Measurements from ENCODE around the gene SIN3A. TPM values are rescaled to one million over a fixed set of nuclear protein-coding genes. Genes with fewer than 3 reads are reported as not detected.
"Not testable (repeated sequence)": the region's sequence is repeated elsewhere in the genome, so short reads cannot be mapped to it uniquely, and the experiment has no call there.

SIN3A gene
- total RNA-seq, 2 donors from 2014 or later, result 166 to 169 TPM

DNA sequence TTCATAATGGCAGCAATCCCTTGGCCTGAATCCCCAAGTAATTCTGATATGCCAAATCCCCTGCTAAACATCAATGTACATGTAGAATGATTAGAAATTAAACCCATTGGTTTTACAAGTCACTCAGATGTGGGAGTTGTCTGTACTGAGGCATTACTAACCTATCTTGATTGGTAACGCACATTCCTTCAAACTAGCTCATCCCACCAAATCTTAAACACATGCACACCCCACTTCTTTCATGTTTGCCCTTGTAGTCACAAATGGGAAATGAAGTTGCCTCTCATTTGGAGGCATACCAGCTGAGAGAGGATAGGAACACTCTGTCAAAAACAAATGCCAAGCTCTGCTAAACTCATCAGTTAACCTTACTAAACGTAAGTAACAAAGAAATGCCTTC is 54.0 kb downstream of the SIN3A start:
- DNase-seq (no peak), ATAC-seq (no peak)
- Mint-ChIP-seq H3K4me3 (no peak overlapping the region), H3K27ac (peak overlapping the region; percentile 84), H3K36me3 (ENCODE audit: low read depth) (peaks cover 9% of the 10 kb centered on the region), H3K27me3 (no peaks in the 10 kb centered on the region), H3K4me1 (peaks cover 11% of the 10 kb centered on the region)
- H3K9me3 ChIP-seq (ENCODE audit: control insufficient read depth, low read length, poor library complexity, severe bottlenecking), result no peaks in the 10 kb centered on the region

DNA sequence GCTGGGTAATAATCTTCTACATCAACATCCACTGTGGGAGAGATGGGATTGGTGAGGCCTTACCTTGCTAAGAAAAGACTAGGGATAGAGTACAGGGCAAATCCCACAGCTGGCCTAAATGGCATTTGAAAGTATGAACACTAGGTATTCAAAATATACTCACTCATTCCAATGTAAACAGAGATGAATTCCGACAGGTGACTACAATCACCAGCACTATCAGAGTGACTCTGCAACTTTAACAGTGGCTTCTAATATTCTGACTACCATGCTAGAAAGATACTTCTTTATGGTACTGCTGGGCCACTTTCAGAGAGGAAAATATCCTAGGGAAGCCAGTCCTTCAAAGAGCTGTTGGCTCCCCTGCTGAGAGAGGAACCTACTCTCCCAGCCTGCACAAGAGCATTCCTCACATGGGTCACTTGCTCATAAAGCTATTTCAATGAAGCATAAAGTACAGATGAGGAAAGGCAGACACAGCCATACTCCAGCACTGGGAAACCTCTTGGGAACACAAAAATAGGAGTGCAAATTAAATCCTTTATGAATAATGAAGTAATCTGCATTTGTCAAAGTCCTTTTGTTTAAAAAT is 61.6 kb downstream of the SIN3A start:
- no peak overlapping the region for H3K4me3 Mint-ChIP-seq
- no peak for DNase-seq
- no peak overlapping the region for H3K27ac Mint-ChIP-seq
- no peaks in the 10 kb centered on the region for H3K27me3 Mint-ChIP-seq
- ATAC-seq, result no peak
- peaks cover 19% of the 10 kb centered on the region for H3K4me1 Mint-ChIP-seq
- no peaks in the 10 kb centered on the region for H3K9me3 ChIP-seq (ENCODE audit: control insufficient read depth, low read length, poor library complexity, severe bottlenecking)
- peaks cover 7% of the 10 kb centered on the region for H3K36me3 Mint-ChIP-seq (ENCODE audit: low read depth)

DNA sequence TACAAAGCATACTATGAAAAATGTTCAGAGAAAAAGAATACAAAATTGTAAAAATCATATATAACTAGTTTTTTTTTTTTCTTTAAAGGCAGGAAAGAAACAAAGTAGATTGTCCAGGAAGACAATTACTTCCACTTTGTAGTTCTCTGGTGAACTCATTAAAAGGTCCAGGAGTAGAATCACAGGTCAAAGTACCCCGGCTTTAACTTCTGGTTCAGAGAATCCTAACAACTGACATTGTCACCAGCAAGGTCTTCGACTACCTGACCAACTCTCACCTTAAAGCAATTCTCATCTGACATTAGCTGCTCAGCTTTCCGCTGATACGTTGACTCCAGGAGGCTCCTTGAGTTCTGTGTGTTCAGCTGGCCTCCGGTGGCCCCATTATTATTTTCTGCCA is 67.5 kb downstream of the SIN3A start:
- Mint-ChIP-seq H3K27ac (peak overlapping the region; percentile 43), H3K36me3 (ENCODE audit: low read depth) (peaks cover 11% of the 10 kb centered on the region), H3K4me1 (peaks cover 13% of the 10 kb centered on the region)
- not testable (repeated sequence) for H3K27me3 Mint-ChIP-seq; H3K9me3 ChIP-seq (ENCODE audit: control insufficient read depth, low read length, poor library complexity, severe bottlenecking); DNase-seq; ATAC-seq; H3K4me3 Mint-ChIP-seq

DNA sequence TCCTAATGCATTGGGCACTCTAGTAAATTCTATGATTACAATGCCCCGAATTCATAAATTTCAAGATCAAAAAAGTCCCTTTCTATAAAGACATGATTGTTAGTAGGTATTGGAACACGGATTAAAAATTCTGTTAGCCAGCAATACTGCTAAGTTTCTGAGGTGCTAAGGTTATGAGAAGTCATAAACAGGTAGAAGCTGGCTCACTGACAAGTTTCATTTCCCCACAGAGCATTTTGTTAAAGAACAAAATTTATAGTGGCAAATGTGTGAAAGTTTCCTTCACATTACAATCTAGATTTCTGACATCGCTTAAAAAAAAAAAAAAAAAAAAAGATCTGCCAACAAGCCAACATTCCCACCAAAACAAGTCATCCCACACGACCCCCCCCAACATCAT is 70.7 kb downstream of the SIN3A start:
- ATAC-seq (no peak), DNase-seq (no peak)
- H3K4me1 Mint-ChIP-seq, result peaks cover 3% of the 10 kb centered on the region
- no peak overlapping the region for H3K4me3 Mint-ChIP-seq
- H3K27ac Mint-ChIP-seq, result peak overlapping the region; percentile 74
- H3K27me3 Mint-ChIP-seq, result no peaks in the 10 kb centered on the region
- H3K9me3 ChIP-seq (ENCODE audit: control insufficient read depth, low read length, poor library complexity, severe bottlenecking), result no peaks in the 10 kb centered on the region
- peaks cover 7% of the 10 kb centered on the region for H3K36me3 Mint-ChIP-seq (ENCODE audit: low read depth)

DNA sequence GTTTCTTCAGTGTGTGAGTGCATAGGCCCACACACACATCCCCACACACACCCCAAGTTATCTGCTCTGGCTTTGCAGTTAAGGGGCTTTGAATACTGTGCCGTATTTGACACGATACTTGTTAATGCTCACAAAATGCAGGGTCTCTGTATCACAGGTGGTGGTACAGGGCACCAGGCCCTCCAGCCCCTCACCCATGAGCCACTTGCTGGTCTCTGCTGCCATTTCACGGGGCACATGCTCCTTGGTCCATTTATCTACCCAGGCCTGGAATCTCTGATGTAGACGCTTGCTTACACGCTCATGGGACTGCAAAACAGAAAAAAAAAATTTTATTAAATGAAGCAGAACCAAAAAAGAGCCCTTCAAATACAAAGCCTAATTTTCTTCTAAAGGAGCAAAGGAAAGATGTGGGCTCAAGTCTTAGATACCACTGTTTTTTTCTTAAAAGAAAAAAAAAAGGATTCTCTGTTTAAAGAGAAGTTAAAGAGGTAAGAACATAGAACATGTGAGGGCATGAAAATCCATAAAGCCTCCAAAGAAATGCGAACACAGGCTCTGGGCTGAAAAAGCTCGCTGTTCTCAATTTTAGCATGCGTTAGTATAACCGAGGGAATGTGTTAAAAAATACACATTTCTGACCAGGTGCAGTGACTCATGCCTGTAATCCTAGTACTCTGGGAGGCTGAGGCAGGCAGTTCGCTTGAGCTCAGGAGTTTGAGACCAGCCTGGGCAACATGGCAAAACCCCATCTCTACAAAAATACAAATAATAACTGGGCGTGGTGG is 79.4 kb downstream of the SIN3A start:
- H3K4me1 Mint-ChIP-seq, result peaks cover 22% of the 10 kb centered on the region
- H3K9me3 ChIP-seq (ENCODE audit: control insufficient read depth, low read length, poor library complexity, severe bottlenecking), result no peaks in the 10 kb centered on the region
- DNase-seq (no peak), ATAC-seq (no peak)
- H3K27ac Mint-ChIP-seq, result peak overlapping the region; percentile 3
- H3K36me3 Mint-ChIP-seq (ENCODE audit: low read depth), result peaks cover 9% of the 10 kb centered on the region
- no peak overlapping the region for H3K4me3 Mint-ChIP-seq
- no peaks in the 10 kb centered on the region for H3K27me3 Mint-ChIP-seq

DNA sequence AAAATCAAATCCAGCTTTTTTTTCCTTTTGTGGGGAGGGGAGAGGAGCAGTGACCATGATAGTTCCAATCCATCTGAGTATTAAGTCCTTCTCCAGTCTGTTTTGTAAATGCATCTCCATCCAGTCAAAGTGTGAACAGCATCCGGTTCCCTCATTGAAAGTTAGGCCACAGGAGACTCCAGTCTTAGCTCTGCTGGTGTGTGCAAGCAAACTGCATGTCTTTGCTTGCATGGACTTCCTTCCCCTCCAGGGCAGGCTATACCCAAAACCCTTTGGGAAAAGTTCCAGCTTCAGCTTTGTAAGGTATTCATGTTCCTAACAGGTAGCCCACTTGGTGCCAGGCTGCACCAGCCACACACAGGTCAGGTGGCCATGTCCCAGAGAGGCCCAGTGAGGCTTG is 80.0 kb downstream of the SIN3A start:
- no peaks in the 10 kb centered on the region for H3K9me3 ChIP-seq (ENCODE audit: control insufficient read depth, low read length, poor library complexity, severe bottlenecking)
- Mint-ChIP-seq H3K4me3 (no peak overlapping the region), H3K27ac (no peak overlapping the region), H3K36me3 (ENCODE audit: low read depth) (peaks cover 9% of the 10 kb centered on the region), H3K27me3 (no peaks in the 10 kb centered on the region), H3K4me1 (peaks cover 22% of the 10 kb centered on the region)
- ATAC-seq (no peak), DNase-seq (no peak)

DNA sequence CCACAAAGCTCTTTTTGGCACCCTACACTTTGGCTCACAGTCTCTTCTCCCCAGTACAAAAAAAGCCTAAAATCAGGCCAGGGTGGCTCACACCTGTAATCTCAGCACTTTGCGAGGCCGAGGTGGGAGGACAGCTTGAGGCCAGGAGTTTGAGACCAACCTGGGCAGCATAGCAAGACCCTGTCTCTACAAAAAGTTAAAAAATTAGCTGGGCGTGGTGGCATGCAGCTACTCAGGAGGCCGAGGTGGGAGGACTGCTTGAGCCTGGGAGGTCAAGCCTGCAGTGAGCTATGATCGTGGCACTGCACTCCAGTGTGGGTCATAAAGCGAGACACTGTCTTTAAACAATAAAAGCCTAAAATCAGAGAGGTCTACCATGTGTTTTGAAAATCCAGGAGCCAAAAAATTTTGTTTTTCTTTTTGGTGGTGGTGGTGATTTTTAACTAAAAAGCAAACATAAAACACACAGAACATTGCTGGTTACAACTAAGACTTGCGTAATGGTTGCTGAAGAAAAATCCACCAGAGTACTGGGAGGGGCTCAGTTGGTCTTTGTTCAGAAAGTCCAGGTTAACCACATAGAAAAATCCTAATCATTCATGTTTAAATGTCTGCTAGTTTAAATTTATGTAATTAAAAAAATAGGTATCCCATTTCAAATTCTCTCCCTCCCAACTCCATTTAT is 81.5 kb downstream of the SIN3A start:
- Mint-ChIP-seq H3K4me3 (peak overlapping the region; percentile 93), H3K27me3 (no peaks in the 10 kb centered on the region), H3K27ac (peak overlapping the region; percentile 92), H3K4me1 (peaks cover 20% of the 10 kb centered on the region), H3K36me3 (ENCODE audit: low read depth) (peaks cover 6% of the 10 kb centered on the region)
- no peak for ATAC-seq
- no peak for DNase-seq
- H3K9me3 ChIP-seq (ENCODE audit: control insufficient read depth, low read length, poor library complexity, severe bottlenecking), result no peaks in the 10 kb centered on the region

DNA sequence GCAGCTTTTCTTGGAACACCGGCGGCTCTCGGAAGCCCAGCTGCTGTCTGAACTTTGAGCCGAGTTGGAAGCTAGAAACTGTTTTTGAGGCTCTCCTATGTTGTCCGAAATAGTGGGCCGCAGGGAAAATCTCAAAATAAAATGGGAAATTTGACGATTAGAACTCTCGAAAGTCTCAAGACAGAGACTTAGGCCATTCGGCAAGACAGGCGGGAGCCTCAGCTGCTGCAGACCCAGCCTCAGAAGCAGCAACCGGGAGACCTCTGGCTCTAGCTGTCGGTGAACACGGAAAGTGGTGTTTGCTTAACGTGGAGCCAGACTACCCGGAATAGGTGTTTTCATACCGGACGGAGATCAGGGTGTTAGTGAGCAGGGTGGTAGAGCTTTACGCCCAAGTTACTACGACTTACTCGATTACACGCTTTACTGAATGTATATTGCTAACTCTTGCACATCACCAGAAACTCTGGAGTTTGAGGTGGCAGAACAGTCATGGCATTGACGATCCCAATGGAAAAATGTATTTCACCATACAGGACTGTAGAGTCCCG is 82.7 kb downstream of the SIN3A start:
- H3K27ac Mint-ChIP-seq, result peak overlapping the region; percentile 92
- no peaks in the 10 kb centered on the region for H3K27me3 Mint-ChIP-seq
- H3K9me3 ChIP-seq (ENCODE audit: control insufficient read depth, low read length, poor library complexity, severe bottlenecking), result no peaks in the 10 kb centered on the region
- H3K36me3 Mint-ChIP-seq (ENCODE audit: low read depth), result no peaks in the 10 kb centered on the region
- ATAC-seq (no peak), DNase-seq (no peak)
- peak overlapping the region; percentile 93 for H3K4me3 Mint-ChIP-seq
- H3K4me1 Mint-ChIP-seq, result peaks cover 20% of the 10 kb centered on the region

DNA sequence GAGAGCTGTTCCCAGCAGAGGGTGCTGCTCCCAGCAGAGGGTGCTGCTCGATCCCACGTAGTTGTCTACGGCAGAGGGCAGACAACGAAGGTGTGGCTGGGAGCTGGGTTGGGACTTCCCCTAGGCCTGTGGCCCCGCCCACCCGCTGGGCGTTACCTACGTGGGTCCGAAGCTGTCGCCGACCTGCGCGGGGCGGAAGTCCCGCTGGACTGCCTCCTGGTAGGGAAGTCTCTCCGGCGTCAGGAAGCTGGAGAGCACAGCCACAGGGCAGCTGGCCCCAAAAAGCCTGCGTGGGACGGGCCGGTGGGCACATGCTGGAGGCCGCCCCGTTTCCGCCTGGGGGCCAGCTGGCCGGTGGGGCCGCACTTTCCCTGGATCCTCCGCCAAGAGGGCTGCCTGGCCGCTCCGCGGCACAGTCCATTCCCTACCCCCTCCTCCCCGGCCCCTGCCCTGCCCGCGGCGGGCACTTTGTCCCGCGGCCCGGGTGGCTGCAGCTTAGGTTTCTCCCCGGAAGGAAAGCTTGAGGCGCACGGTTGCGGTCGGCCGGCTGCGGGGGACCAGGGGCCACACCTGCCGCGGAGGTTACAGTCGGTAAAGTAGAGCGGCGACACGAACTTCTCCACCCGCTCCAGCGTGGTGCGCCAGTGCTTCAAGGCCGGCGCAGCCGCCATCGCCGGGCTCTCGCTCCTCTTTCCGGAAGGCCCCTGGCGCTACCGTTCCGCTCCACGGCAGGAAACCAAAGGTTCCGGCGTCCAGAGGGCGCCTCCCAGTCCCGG is 83.4 kb downstream of the SIN3A start, which contains the start of gene MAN2C1:
MAN2C1 (minus strand) TSS at position 695 of the 776 bp plus-strand sequence; CDS start at position 671, 24 bp downstream.
- no peaks in the 10 kb centered on the region for H3K36me3 Mint-ChIP-seq (ENCODE audit: low read depth)
- peak; percentile 94 for ATAC-seq
- H3K4me3 Mint-ChIP-seq, result peak within 1 kb of the TSS; percentile 93

DNA sequence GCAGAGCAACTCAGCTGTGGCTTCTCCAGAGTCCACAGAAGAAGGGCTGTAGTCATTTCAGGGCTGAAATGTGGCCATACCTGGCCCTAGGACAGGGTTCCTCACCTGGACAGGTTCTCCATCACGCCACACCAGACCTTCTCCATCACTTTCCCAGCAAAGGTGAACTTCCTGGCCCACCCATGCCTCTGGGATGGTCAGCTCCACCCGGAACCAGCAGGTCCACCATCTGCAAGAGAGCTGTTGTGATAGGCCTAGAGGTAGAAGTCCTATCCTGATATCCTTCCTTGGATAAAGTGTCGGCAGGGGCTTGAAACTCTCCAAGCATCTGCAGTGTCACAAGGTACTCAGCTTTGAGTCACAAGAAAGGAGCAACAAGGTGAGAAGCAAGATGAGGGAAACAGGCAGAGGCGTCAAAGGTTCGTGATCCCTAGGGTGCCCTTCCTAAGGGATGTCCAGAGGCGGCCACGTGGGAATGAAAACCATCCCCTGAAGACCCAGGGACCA is 84.0 kb downstream of the SIN3A start:
- Mint-ChIP-seq H3K36me3 (ENCODE audit: low read depth) (no peaks in the 10 kb centered on the region), H3K4me1 (peaks cover 20% of the 10 kb centered on the region), H3K4me3 (peak overlapping the region; percentile 93), H3K27me3 (no peaks in the 10 kb centered on the region), H3K27ac (peak overlapping the region; percentile 92)
- ATAC-seq, result no peak
- DNase-seq, result no peak
- H3K9me3 ChIP-seq (ENCODE audit: control insufficient read depth, low read length, poor library complexity, severe bottlenecking), result no peaks in the 10 kb centered on the region

More for the DNA sequence above, 83.4 kb downstream of the SIN3A start, which contains the start of gene MAN2C1:
- Mint-ChIP-seq H3K27me3 (no peaks in the 10 kb centered on the region), H3K4me1 (peaks cover 20% of the 10 kb centered on the region), H3K27ac (peak within 1 kb of the TSS; percentile 92)
- peak; percentile 84 to 86 (median 85) for DNase-seq
- H3K9me3 ChIP-seq (ENCODE audit: control insufficient read depth, low read length, poor library complexity, severe bottlenecking), result no peaks in the 10 kb centered on the region

DNA sequence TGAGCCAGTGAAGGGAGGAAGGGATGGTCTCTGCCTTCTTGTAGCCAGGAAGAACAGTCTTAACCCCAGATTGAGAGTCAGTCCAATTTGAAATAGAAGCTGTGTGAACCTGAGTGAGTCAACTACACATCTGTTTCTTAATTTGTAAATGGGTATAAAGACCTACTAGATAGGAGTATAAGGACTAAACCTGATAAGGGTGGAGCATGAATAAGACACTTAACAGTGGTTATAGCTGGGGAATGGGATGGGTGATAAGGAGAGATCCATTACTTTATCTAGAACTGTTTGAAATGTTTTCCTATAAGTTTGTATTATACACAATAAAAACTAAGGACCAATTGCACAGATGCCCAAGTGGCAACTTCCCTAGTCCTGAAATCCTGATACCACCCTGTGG is 84.5 kb downstream of the SIN3A start:
- Mint-ChIP-seq H3K27ac (peak overlapping the region; percentile 92), H3K36me3 (ENCODE audit: low read depth) (no peaks in the 10 kb centered on the region)
- no peak for ATAC-seq

DNA sequence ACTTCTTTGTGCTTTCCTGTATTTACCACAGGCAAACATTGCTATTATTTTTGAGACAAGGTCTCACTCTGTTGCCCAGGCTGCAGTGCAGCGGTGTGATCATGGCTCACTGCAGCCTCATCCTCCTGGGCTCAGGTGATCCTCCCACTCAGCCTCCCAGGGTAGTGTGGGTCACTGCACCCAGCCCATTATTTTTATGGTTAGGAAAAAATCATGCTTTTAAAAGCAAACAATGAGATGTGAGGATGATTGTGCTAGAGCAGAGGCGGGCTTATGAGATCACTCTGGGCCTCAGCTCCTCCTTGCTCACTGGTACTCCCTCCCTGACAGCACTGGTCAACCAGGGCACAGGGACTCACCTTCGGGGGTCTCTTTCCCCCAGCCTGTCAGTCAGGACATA is 85.3 kb downstream of the SIN3A start:
- Mint-ChIP-seq H3K27me3 (no peaks in the 10 kb centered on the region), H3K27ac (peak overlapping the region; percentile 92), H3K4me1 (peaks cover 20% of the 10 kb centered on the region), H3K4me3 (peak overlapping the region; percentile 39), H3K36me3 (ENCODE audit: low read depth) (no peaks in the 10 kb centered on the region)
- ATAC-seq (no peak), DNase-seq (no peak)
- no peaks in the 10 kb centered on the region for H3K9me3 ChIP-seq (ENCODE audit: control insufficient read depth, low read length, poor library complexity, severe bottlenecking)

More for the DNA sequence above, 84.5 kb downstream of the SIN3A start:
- peaks cover 20% of the 10 kb centered on the region for H3K4me1 Mint-ChIP-seq
- no peaks in the 10 kb centered on the region for H3K9me3 ChIP-seq (ENCODE audit: control insufficient read depth, low read length, poor library complexity, severe bottlenecking)
- no peaks in the 10 kb centered on the region for H3K27me3 Mint-ChIP-seq
- no peak for DNase-seq
- peak overlapping the region; percentile 93 for H3K4me3 Mint-ChIP-seq

All from T-helper 17 cell (primary cell).